Measurements from ENCODE around the gene WNT2B.

The WNT2B gene

GRCh38 chr1:112529301-112529700, 20.5 kb downstream of the WNT2B start:
- DNase-seq: no peak

- DNase-seq: no peak
Measured at GRCh38 chr1:112530832-112531231, 22.1 kb downstream of the WNT2B start.

- DNase-seq: no peak
Measured at GRCh38 chr1:112532064-112532463, 23.3 kb downstream of the WNT2B start.

- DNase-seq: no peak
Measured at GRCh38 chr1:112533029-112533428, 24.3 kb downstream of the WNT2B start.

- DNase-seq: no peak
Measured at GRCh38 chr1:112536561-112536960, 27.8 kb downstream of the WNT2B start.

- DNase-seq: no peak
Measured at GRCh38 chr1:112537456-112537855, 28.7 kb downstream of the WNT2B start.

GRCh38 chr1:112538883-112539282, 30.1 kb downstream of the WNT2B start:
- no peak for DNase-seq

- DNase-seq: no peak
Measured at GRCh38 chr1:112540226-112540794, 31.5 kb downstream of the WNT2B start.

- no peak for DNase-seq
Measured at GRCh38 chr1:112541299-112541698, 32.5 kb downstream of the WNT2B start.

GRCh38 chr1:112542206-112542973, 33.6 kb downstream of the WNT2B start:
- no peak for DNase-seq

GRCh38 chr1:112544011-112544688, 35.4 kb downstream of the WNT2B start:
- DNase-seq: no peak

GRCh38 chr1:112544751-112545150, 36.0 kb downstream of the WNT2B start:
- no peak for DNase-seq

GRCh38 chr1:112546076-112546475, 37.3 kb downstream of the WNT2B start:
- DNase-seq: no peak

GRCh38 chr1:112548547-112548946, 39.8 kb downstream of the WNT2B start:
- DNase-seq: no peak

GRCh38 chr1:112549590-112549989, 40.8 kb downstream of the WNT2B start:
- DNase-seq: no peak

- DNase-seq: no peak
Measured at GRCh38 chr1:112554411-112554810, 45.6 kb downstream of the WNT2B start.

GRCh38 chr1:112557385-112557784, 48.6 kb downstream of the WNT2B start:
- DNase-seq: no peak

GRCh38 chr1:112558634-112559033, 49.9 kb downstream of the WNT2B start:
- no peak for DNase-seq

GRCh38 chr1:112563341-112563740, 54.6 kb downstream of the WNT2B start:
- DNase-seq: no peak

GRCh38 chr1:112564081-112564480, 55.3 kb downstream of the WNT2B start:
- no peak for DNase-seq

- DNase-seq: no peak
Measured at GRCh38 chr1:112565800-112566199, 57.0 kb downstream of the WNT2B start.

- DNase-seq: no peak
Measured at GRCh38 chr1:112575154-112575804, 66.5 kb downstream of the WNT2B start.

GRCh38 chr1:112576240-112576639, 67.5 kb downstream of the WNT2B start:
- DNase-seq: no peak
